Measurements from ENCODE around the gene CTDSP2.

CTDSP2 gene

GRCh38 chr12:57807285-57807684 lies 39.2 kb downstream of the CTDSP2 start:
- Mint-ChIP-seq H3K36me3 (ENCODE audit: low read depth) (peaks cover 36% of the 10 kb centered on the region), H3K9me3 (no peaks in the 10 kb centered on the region), H3K4me1 (no peaks in the 10 kb centered on the region), H3K4me3 (no peak overlapping the region), H3K27ac (no peak overlapping the region), H3K27me3 (ENCODE audit: low read depth) (no peaks in the 10 kb centered on the region)
- TF ChIP-seq CTCF (IDR thresholded peaks at IDR 0.05; ENCODE audit: unreplicated experiment in 3 of 3), result no peak

GRCh38 chr12:57806677-57807076 lies 39.9 kb downstream of the CTDSP2 start:
- no peaks in the 10 kb centered on the region for H3K27me3 Mint-ChIP-seq (ENCODE audit: low read depth)
- TF ChIP-seq CTCF (IDR thresholded peaks at IDR 0.05; ENCODE audit: unreplicated experiment in 3 of 3), result no peak

GRCh38 chr12:57803319-57803893 lies 43.1 kb downstream of the CTDSP2 start:
- H3K4me3 Mint-ChIP-seq, result no peak overlapping the region
- TF ChIP-seq CTCF (IDR thresholded peaks at IDR 0.05; ENCODE audit: unreplicated experiment in 3 of 3), result peak; percentile 65 to 74 (median 71)
- H3K9me3 Mint-ChIP-seq, result no peaks in the 10 kb centered on the region
- no peaks in the 10 kb centered on the region for H3K27me3 Mint-ChIP-seq (ENCODE audit: low read depth)
- no peaks in the 10 kb centered on the region for H3K4me1 Mint-ChIP-seq
- peaks cover 45% of the 10 kb centered on the region for H3K36me3 Mint-ChIP-seq (ENCODE audit: low read depth)
- H3K27ac Mint-ChIP-seq, result no peak overlapping the region

More at GRCh38 chr12:57806677-57807076, 39.9 kb downstream of the CTDSP2 start:
- Mint-ChIP-seq H3K36me3 (ENCODE audit: low read depth) (peaks cover 39% of the 10 kb centered on the region), H3K9me3 (no peaks in the 10 kb centered on the region), H3K4me3 (no peak overlapping the region), H3K4me1 (no peaks in the 10 kb centered on the region), H3K27ac (no peak overlapping the region)

DNA sequence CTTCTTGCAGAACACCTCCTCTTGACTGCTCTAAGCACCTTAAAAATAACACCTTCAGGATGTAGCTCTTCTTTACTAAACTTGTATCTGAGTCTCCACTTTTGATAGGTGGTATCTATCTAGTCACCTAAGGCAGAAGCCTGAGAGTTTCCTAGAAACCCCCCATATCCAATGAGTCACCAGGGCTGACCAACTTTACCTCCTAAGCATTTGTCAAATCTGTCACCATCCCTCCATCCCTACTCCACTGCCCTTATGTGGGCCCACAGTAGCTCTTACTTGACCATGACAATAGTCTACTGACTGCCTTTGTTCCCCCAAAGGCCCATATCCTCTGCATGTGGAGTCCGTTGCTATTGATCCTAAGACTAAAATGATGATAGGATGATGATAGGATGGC lies 43.9 kb downstream of the CTDSP2 start:
- TF ChIP-seq CTCF (IDR thresholded peaks at IDR 0.05; ENCODE audit: unreplicated experiment in 3 of 3), result no peak
- Mint-ChIP-seq H3K27ac (no peak overlapping the region), H3K4me3 (no peak overlapping the region), H3K9me3 (no peaks in the 10 kb centered on the region), H3K27me3 (ENCODE audit: low read depth) (no peaks in the 10 kb centered on the region), H3K36me3 (ENCODE audit: low read depth) (peaks cover 47% of the 10 kb centered on the region), H3K4me1 (no peaks in the 10 kb centered on the region)

DNA sequence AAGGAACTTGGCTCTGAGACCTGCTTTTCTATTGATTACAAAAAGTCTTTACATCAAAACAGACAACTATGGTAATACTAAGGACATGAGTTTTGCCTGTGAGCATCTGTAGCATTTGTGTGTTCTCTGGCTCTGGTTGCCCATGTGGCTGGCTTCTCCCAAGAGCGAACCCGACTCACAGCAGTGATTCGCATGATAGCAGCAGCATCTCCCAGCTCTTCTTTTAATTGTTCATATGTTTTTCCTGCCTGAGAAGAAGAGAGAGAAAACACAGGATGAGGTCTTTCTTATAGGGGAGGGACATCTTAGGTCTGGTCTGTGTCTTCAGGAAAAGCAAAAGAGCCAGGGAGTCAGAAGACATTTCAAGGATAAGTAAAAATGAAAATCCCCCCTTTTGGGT lies 45.6 kb downstream of the CTDSP2 start:
- H3K4me1 Mint-ChIP-seq, result no peaks in the 10 kb centered on the region
- H3K9me3 Mint-ChIP-seq, result no peaks in the 10 kb centered on the region
- H3K27ac Mint-ChIP-seq, result no peak overlapping the region
- peaks cover 43% of the 10 kb centered on the region for H3K36me3 Mint-ChIP-seq (ENCODE audit: low read depth)
- TF ChIP-seq CTCF (IDR thresholded peaks at IDR 0.05; ENCODE audit: unreplicated experiment in 3 of 3), result no peak
- no peak overlapping the region for H3K4me3 Mint-ChIP-seq
- H3K27me3 Mint-ChIP-seq (ENCODE audit: low read depth), result no peaks in the 10 kb centered on the region

DNA sequence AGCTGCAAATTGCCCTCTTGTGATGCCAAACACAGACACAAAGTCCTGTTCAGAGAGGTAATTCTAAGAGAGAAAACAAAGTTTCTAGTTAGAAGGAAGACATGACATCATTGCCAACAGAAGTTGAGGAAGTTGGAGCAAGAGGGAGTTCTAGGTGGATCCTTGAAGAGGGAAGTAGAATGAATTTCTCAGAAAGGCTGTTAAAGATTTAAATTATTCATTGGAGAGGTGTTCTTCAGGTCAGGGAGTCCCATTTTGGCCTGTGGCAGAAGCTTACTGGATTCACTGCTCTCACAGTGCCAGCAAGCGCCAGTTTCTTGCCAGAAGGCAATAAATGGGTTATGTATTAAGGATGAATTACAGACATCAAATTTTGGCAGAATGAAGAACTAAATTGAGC lies 48.6 kb downstream of the CTDSP2 start:
- H3K36me3 Mint-ChIP-seq (ENCODE audit: low read depth), result peaks cover 63% of the 10 kb centered on the region
- no peaks in the 10 kb centered on the region for H3K4me1 Mint-ChIP-seq
- no peaks in the 10 kb centered on the region for H3K27me3 Mint-ChIP-seq (ENCODE audit: low read depth)
- no peak overlapping the region for H3K4me3 Mint-ChIP-seq
- no peak overlapping the region for H3K27ac Mint-ChIP-seq
- no peak for TF ChIP-seq CTCF (IDR thresholded peaks at IDR 0.05; ENCODE audit: unreplicated experiment in 3 of 3)
- H3K9me3 Mint-ChIP-seq, result no peaks in the 10 kb centered on the region
